Breast epithelium (tissue), 4 donors: ENCODE results near the gene GPR180. TPM values are rescaled to one million over a fixed set of nuclear protein-coding genes. Genes with fewer than 3 reads are reported as not detected.

Experiments used
- DNase-seq, 2 donors: peaks; one replicate each; pipeline ENCODE4 v3.0.0-alpha.2; 2019; ENCODE audit warnings: low spot score in 2 of 2
- H3K27ac ChIP-seq, 2 donors: fragments of 200-600 bp; sonication (generic) in 1 of 2; one replicate each; pipeline ENCODE4 v1.5.1; 2016 to 2019; ENCODE audit warnings: mild to moderate bottlenecking in 1 of 2
- H3K27me3 ChIP-seq, 2 donors: fragments of 200-600 bp; sonication (generic) in 1 of 2; one replicate each; pipeline versions ENCODE4 v1.5.1 to v1.6.0; 2017 to 2019; ENCODE audit warnings: control low read depth in 1 of 2, mild to moderate bottlenecking in 1 of 2
- H3K36me3 ChIP-seq: fragments of 200-600 bp; one replicate; pipeline ENCODE4 v1.5.1; 2019
- H3K4me1 ChIP-seq, 2 donors: fragments of 200-600 bp; sonication (generic); one replicate each; pipeline ENCODE4 v1.5.1; 2016 to 2019; ENCODE audit warnings: control low read depth in 1 of 2
- H3K4me3 ChIP-seq, 3 donors: fragments of 200-600 bp; sonication (generic); 1 replicate in 2 of 3; 2 replicates in 1 of 3; pipeline ENCODE4 v1.5.1; 2016 to 2019; ENCODE audit warnings: mild to moderate bottlenecking in 3 of 3, moderate library complexity in 2 of 3
- H3K9me3 ChIP-seq, 2 donors: fragments of 200-600 bp; sonication (generic) in 1 of 2; one replicate each; pipeline ENCODE4 v1.5.1; 2016 to 2019; ENCODE audit warnings: control low read depth in 1 of 2
- POLR2A ChIP-seq: fragments of 450-650 bp; IDR thresholded peaks from one replicate; pipeline ENCODE4 v1.6.1; 2016; ENCODE audit warnings: antibody characterized with exemption, mild to moderate bottlenecking, moderate library complexity
- POLR2AphosphoS5 ChIP-seq, 3 donors: sonication (generic); formaldehyde crosslinking; IDR thresholded peaks; one replicate each; pipeline ENCODE4 v1.6.1; 2017; ENCODE audit warnings: antibody characterized with exemption in 3 of 3
- intact Hi-C: fragments of 100-400 bp; cut with DNase I; formaldehyde crosslinking; loops from one replicate; pipeline ENCODE4 v1.15.1; 2023; ENCODE audit warnings: low total_unique reads
- total RNA-seq, 3 donors: library from RNA; depleted of rRNA; stranded (reverse); fragments of >200 nt; gene quantifications; one replicate each; pipeline ENCODE4 v1.1.0, GENCODE V29; 2016
- TF ChIP-seq, protein P1 (sequence below), 3 donors: fragments of 450-650 bp; IDR thresholded peaks; one replicate each; pipeline ENCODE4 v1.5.1; 2016 to 2017; ENCODE audit warnings: antibody characterized with exemption in 3 of 3, mild to moderate bottlenecking in 3 of 3, moderate library complexity in 3 of 3

Gene GPR180
- total RNA-seq, 3 donors from 2014 or later = 6.2 to 8.9 (median 7.9) TPM

DNA sequence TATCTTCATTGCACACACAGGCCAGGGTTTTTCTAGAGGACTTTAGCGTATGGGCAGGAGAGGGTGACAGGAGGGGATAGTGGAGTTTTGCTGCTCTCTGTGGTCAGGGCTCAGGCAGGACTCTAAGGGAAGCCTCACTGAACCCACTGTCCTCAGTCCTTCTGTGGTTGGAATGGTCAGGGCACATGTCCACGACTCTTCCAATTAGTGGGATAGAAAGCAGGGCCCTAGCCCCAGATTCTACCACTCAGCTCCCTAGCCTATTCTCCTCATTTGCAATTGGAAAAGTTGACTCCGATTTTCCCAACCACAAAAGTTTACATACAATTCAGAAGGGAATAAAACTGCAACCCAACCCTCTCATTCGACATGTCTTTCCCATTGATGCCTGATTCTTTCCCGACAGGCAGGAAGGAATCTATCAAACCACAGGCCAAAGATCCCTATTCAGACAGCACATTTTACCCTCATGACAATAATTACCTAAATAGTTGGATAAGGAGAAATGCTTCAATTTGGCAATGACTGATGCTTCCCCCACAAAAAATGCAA is 43.9 kb upstream of the GPR180 start:
- Histone ChIP-seq H3K4me3 (no peak overlapping the region), H3K36me3 (no peaks in the 10 kb centered on the region), H3K4me1 (no peaks in the 10 kb centered on the region), H3K9me3 (no peaks in the 10 kb centered on the region), H3K27ac (no peak overlapping the region), H3K27me3 (no peaks in the 10 kb centered on the region)
- intact Hi-C loops = no loop called here
- no peak for DNase-seq
- TF ChIP-seq POLR2AphosphoS5 (IDR thresholded peaks at IDR 0.05) (no peak), POLR2A (no peak)
- TF ChIP-seq, protein P1, sequence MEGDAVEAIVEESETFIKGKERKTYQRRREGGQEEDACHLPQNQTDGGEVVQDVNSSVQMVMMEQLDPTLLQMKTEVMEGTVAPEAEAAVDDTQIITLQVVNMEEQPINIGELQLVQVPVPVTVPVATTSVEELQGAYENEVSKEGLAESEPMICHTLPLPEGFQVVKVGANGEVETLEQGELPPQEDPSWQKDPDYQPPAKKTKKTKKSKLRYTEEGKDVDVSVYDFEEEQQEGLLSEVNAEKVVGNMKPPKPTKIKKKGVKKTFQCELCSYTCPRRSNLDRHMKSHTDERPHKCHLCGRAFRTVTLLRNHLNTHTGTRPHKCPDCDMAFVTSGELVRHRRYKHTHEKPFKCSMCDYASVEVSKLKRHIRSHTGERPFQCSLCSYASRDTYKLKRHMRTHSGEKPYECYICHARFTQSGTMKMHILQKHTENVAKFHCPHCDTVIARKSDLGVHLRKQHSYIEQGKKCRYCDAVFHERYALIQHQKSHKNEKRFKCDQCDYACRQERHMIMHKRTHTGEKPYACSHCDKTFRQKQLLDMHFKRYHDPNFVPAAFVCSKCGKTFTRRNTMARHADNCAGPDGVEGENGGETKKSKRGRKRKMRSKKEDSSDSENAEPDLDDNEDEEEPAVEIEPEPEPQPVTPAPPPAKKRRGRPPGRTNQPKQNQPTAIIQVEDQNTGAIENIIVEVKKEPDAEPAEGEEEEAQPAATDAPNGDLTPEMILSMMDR (IDR thresholded peaks at IDR 0.05) = no peak

DNA sequence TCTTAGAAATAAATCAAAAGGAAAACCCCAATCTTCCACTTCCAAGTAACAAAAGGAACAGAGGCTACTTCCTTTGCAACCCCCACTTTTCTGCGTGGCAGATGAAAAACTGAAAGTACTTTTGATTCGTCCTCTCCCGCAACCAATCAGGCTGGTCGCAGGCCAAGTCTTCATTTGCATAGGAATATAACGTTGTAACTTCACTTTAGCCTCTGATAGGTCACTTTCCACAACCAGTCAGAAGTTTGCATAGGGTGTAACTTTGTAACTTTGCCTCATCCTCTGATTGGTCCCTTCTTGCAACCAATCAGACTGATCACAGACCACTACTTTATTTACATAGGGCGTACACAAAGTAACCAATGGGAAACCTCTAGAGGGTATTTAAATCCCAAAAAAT is 42.9 kb upstream of the GPR180 start:
- Histone ChIP-seq H3K36me3 (no peaks in the 10 kb centered on the region), H3K9me3 (no peaks in the 10 kb centered on the region), H3K27ac (no peak overlapping the region), H3K4me3 (no peak overlapping the region), H3K27me3 (no peaks in the 10 kb centered on the region), H3K4me1 (no peaks in the 10 kb centered on the region)
- no peak for TF ChIP-seq POLR2A
- TF ChIP-seq POLR2AphosphoS5 (IDR thresholded peaks at IDR 0.05) = no peak
- TF ChIP-seq, protein P1 (IDR thresholded peaks at IDR 0.05) = no peak
- no peak for DNase-seq
- intact Hi-C loops = no loop called here

DNA sequence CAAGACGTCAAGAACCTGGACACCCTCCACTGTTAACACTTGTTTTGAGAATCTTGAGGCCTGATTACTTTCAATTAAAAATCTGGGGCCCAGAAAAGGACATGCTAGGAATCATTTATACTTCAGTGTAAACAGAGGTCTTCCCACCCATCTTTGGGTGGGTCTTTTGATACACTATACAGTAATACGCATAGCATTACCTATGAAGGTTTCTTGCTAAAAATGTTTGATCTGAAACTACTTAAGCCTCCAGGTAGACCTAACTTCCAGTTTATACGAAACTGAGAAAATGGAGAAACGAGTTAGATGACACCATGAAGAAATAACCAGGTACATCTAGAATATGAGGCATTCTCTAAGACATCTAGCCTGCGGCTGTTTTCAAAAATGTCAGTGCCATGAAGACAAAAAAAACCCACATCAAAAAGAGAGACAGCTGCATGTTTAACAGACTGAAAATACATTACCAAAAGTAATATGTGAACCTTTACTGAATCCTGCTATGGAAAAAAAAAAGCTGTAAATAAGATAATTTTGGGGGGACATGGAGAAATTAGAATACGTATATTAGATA is 42.3 kb upstream of the GPR180 start:
- intact Hi-C loops = no loop called here
- H3K36me3 ChIP-seq = no peaks in the 10 kb centered on the region
- H3K9me3 ChIP-seq = no peaks in the 10 kb centered on the region
- no peaks in the 10 kb centered on the region for H3K27me3 ChIP-seq
- TF ChIP-seq, protein P1 (IDR thresholded peaks at IDR 0.05) = no peak
- no peak for TF ChIP-seq POLR2A
- no peak for TF ChIP-seq POLR2AphosphoS5 (IDR thresholded peaks at IDR 0.05)
- no peaks in the 10 kb centered on the region for H3K4me1 ChIP-seq
- no peak for DNase-seq
- H3K27ac ChIP-seq = no peak overlapping the region
- no peak overlapping the region for H3K4me3 ChIP-seq

DNA sequence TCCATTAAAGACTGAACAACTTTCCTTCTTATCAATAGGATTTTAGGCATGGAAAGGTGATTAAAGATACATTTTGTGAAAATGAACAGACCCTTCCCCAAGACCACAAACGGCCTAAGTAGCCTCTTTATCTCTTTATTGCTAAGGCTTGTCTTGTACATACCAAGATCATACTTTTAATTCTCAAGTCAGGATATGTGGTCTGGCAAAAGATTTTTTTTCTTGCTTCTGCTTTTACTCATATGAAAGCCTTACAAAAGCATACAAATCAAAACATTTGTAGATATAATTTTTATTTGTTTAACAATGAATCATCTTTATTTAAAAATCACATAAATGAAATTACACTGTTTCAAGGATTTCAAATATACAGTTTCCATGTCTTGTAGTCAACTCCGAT is 41.5 kb upstream of the GPR180 start:
- Histone ChIP-seq H3K27me3 (no peaks in the 10 kb centered on the region), H3K9me3 (no peaks in the 10 kb centered on the region), H3K4me3 (no peak overlapping the region), H3K27ac (no peak overlapping the region), H3K4me1 (no peaks in the 10 kb centered on the region), H3K36me3 (no peaks in the 10 kb centered on the region)
- no peak for DNase-seq
- TF ChIP-seq POLR2A (no peak), POLR2AphosphoS5 (IDR thresholded peaks at IDR 0.05) (no peak)
- TF ChIP-seq, protein P1 (IDR thresholded peaks at IDR 0.05) = no peak
- intact Hi-C loops = no loop called here

DNA sequence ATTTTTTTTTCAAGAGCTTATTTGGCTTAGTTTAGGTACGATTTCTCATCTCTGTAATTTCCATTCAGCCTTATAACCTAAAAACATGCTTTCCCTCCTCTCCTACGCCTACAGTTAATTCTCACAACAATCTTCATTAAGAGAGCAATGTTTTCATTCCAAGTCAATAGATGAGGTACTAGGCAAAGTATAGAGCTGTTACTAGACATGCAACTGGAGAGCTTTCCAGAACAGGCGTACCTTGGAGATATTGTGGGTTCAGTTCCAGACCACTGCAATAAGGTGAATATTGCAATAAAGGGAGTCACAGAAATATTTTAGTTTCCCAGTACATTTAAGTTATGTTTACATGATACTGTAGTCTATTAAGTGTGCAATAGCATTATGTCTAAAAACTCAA is 40.5 kb upstream of the GPR180 start:
- H3K4me3 ChIP-seq = no peak overlapping the region
- TF ChIP-seq, protein P1 (IDR thresholded peaks at IDR 0.05) = no peak
- TF ChIP-seq POLR2A (no peak), POLR2AphosphoS5 (IDR thresholded peaks at IDR 0.05) (no peak)
- no peaks in the 10 kb centered on the region for H3K9me3 ChIP-seq
- no peaks in the 10 kb centered on the region for H3K27me3 ChIP-seq
- intact Hi-C loops = no loop called here
- no peaks in the 10 kb centered on the region for H3K36me3 ChIP-seq
- H3K27ac ChIP-seq = no peak overlapping the region
- no peak for DNase-seq
- no peaks in the 10 kb centered on the region for H3K4me1 ChIP-seq
